GM10248 (cell line): ENCODE measurements around the gene ST6GALNAC5.

ENCODE experiments used
- CTCF ChIA-PET: fragments of 300-600 bp; sonication (Branson Sonifier 250); formaldehyde crosslinking; extraction: SDS; loops from one replicate; lab custom pipeline; 2021; ENCODE audit warnings: antibody characterized with exemption; lab: Yijun Ruan, JAX
- POLR2A ChIA-PET: fragments of 350-650 bp; sonication (Branson Sonifier 250); formaldehyde crosslinking; extraction: SDS; loops from one replicate; lab custom pipeline; 2020; ENCODE audit warnings: antibody characterized with exemption; lab: Yijun Ruan, JAX
- DNase-seq: peaks from one replicate; pipeline ENCODE4 v3.0.0; 2012; ENCODE audit errors: extremely low spot score
- CTCF ChIP-seq: IDR thresholded peaks from 2 replicates; pipeline ENCODE4 v1.5.1; 2012; ENCODE audit warnings: mild to moderate bottlenecking, low read depth; ENCODE audit errors: extremely low read depth, missing control alignments, control extremely low read depth

ST6GALNAC5 gene

GRCh38 chr1:76921590-76921989 is 54.3 kb downstream of the ST6GALNAC5 start:
- ChIA-PET CTCF (no interaction called here), POLR2A (no interaction called here)
- no peak for TF ChIP-seq CTCF
- no peak for DNase-seq

GRCh38 chr1:76925825-76926224 is 58.5 kb downstream of the ST6GALNAC5 start:
- CTCF ChIA-PET: no interaction called here
- no peak for DNase-seq
- TF ChIP-seq CTCF: no peak
- POLR2A ChIA-PET: no interaction called here

- no peak for TF ChIP-seq CTCF
- POLR2A ChIA-PET: no interaction called here
- no peak for DNase-seq
- CTCF ChIA-PET: interaction anchor here (0.7 kb wide), 1 partner anchor 18 kb away, joined by 3 read pairs; no protein-coding TSS in a partner anchor
These were observed 61.2 kb downstream of the ST6GALNAC5 start for GRCh38 chr1:76928522-76928921.

- no peak for TF ChIP-seq CTCF
- no peak for DNase-seq
- ChIA-PET CTCF (interaction anchor here (0.7 kb wide), 1 partner anchor 18 kb away, joined by 3 read pairs; no protein-coding TSS in a partner anchor), POLR2A (no interaction called here)
These were observed 61.9 kb downstream of the ST6GALNAC5 start for GRCh38 chr1:76929136-76929535.

- no peak for TF ChIP-seq CTCF
- no peak for DNase-seq
- CTCF ChIA-PET: no interaction called here
- POLR2A ChIA-PET: no interaction called here
These were observed 66.9 kb downstream of the ST6GALNAC5 start for GRCh38 chr1:76933847-76934815.

GRCh38 chr1:76938304-76938703 is 71.0 kb downstream of the ST6GALNAC5 start:
- CTCF ChIA-PET: interaction anchor here (1.3 kb wide), 1 partner anchor 10 kb away, joined by 4 read pairs; no protein-coding TSS in a partner anchor
- no peak for DNase-seq

More at GRCh38 chr1:76938304-76938703, 71.0 kb downstream of the ST6GALNAC5 start:
- POLR2A ChIA-PET: no interaction called here
- TF ChIP-seq CTCF: no peak
